Posterior vena cava (tissue), 2 donors: ENCODE results near the gene ZMIZ1. TPM values are rescaled to one million over a fixed set of nuclear protein-coding genes. Genes with fewer than 3 reads are reported as not detected.
"Not testable (repeated sequence)": the region's sequence is repeated elsewhere in the genome, so short reads cannot be mapped to it uniquely, and the experiment has no call there.

Experiments
- DNase-seq: peaks from one replicate; pipeline ENCODE4 v3.0.0-alpha.2; 2020; ENCODE audit warnings: low spot score
- intact Hi-C, 2 donors: fragments of 100-400 bp; cut with DNase I; formaldehyde crosslinking; loops; one replicate each; pipeline versions ENCODE4 v1.14.1 to v1.14.2; 2022 to 2023
- total RNA-seq, 2 donors: library from RNA; stranded (reverse); fragmentation: NEBNext Ultra II Directional; extraction: Animal tissue kit (Norgen Biotek cat#: 25700); gene quantifications; one replicate each; pipeline ENCODE4 v1.2.1, GENCODE V29; 2021
- donor health status: DM: yes; HTN: yes; CAD: no.
- donor health status: DM: yes; HTN: yes; CAD: no.

ZMIZ1 gene
- total RNA-seq, 2 donors from 2014 or later = 61.5 to 62.6 TPM

GRCh38 chr10:79029478-79030390, 39.0 kb upstream of the ZMIZ1 start:
- peak; percentile 52 for DNase-seq
- intact Hi-C loops = no loop called here

DNA sequence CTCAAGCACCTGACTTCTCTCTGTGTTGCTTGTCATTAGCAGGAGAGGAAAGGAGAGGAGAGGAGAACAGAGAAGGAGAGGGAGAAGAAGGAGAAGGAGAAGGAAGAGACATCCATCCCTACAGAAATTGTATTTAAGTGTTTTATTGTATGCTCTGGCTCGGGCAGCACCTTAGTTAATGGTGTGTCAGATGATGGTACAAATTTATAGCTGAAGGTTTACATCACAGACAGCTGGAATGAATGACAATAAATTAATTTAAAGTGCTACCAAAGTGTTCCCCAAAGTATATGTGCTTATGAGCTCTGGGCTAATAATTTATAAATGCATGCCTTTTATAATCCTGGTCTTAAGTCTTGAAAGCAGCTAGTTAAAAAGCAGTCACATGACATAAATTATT, 38.1 kb upstream of the ZMIZ1 start:
- intact Hi-C loops = no loop called here
- DNase-seq = no peak

DNA sequence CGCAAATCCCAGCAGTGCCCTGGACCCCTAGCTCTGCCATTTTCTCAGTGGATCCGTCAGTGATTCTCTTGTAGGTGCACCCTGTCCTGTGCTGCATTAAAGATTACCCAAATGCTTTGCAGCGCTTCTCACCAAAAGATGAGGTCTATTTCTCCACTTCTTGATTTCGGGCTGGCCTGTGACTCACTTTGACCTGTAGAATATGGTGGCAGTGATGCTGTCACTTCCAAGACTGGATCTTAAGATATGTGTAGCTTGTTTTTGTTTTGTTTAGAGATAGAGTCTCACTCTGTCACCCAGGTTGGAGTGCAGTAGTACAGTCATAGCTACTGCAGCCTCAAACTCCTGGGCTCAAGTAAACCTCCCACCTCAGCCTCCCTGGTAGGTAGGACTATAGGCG, 37.0 kb upstream of the ZMIZ1 start:
- DNase-seq = no peak
- intact Hi-C loops = no loop called here

GRCh38 chr10:79034271-79034876, 34.4 kb upstream of the ZMIZ1 start:
- peak; percentile 24 for DNase-seq
- intact Hi-C loops = no loop called here

- DNase-seq = peak; percentile 19
- intact Hi-C loops = not testable (repeated sequence)
These were observed 32.4 kb upstream of the ZMIZ1 start for GRCh38 chr10:79036416-79036815.

DNA sequence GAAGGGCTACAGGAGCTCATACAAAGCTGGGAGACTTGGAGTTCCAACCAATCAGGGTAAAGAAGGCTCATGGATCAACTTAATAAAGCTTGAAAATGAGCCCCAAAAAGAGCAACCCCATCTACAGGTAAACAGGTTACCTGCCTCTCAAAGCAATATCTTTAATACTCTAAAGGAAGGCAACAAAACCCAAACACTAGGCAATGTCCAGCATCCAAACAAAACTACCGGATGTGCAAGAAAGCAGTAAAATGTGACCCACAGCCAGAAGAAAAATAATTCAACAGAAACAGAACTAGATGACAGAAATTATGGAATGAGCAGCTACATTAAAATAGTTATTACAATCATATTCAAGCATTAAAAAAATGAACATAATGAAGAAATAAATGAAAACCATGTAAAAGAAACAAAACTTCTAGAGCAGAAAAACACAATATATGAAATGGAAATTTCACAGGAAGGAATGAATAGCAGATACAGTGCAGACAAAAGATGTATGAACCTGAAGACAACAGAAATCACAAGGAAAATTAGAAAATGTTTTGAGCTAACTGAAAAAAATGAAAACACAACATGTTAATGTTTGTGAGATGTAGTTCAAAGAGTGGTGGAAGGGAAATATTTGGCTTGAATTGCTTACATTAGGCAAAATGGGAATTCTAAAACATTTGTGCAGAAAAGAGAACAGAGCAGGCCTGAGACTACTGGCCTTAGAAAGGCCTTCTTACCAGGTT, 30.5 kb upstream of the ZMIZ1 start:
- intact Hi-C loops = no loop called here
- DNase-seq = no peak

- intact Hi-C loops = no loop called here
- DNase-seq = peak; percentile 24
These were observed 29.9 kb upstream of the ZMIZ1 start for GRCh38 chr10:79038841-79039201.

DNA sequence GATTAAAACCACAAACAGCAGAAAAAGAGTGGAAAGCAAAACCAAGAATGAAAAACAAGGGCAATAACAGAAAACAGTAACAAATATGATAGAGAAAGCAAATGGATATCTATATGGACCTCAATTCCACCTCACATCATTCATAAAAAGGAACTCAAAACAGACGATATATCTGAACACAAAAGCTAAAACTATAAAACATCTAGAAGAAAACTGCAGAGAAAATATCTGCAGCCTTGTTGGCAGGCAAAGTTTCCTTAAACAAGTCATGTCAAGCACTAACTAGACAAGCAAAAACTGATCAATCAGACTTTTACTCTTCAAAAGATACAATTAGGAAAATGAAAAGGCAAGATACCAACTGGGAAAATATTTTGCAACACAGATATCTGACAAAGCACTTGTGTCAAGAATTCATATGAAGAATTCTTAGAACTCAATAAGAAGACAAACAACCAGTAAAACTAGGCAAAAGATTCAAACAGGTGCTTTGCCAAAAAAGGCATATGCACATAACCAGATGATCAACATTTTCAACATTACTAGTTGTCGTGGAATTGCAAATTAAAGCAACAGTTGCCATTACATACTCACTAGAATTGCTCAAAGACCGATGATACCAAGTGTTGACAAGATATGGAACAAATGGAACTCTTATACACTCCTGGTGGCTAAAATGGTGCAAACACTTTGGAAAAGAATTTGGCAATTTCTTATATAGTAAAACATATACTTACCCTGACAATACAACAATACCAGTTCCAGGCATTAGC, 25.9 kb upstream of the ZMIZ1 start:
- intact Hi-C loops = loop anchor here in 1 of 2 donors (10.0 kb wide), 1 partner anchor 168 kb away; no protein-coding TSS in a partner anchor
- no peak for DNase-seq

DNA sequence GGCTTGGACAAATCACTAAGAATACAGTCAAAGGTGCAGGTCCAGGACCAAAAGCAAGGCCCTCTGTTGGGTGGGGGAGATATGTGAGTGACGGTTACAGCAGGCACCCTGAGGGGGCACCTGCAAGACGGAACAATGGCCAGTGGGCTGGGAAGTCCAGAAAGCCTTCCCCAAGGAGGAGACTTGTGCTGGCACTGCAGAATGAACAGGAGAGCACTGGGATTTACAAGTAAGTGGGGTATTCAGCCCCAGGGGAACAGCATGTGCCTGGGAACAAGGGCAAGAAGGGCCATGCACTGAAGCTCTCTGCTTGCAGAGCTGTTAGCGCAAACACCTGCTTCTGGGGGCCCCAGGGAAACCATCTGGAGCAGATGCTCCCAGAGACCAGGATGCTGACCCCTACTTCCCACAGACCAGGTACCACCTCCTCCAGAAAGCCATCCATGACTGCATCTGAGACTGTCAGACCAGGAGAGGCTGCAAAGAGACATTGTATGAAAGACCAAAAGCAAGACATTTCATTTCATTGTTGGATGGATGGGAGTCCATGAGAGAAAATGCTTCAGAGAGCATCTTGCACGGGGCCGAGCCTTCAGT, 24.6 kb upstream of the ZMIZ1 start:
- intact Hi-C loops = loop anchor here in 1 of 2 donors (10.0 kb wide), 1 partner anchor 169 kb away; no protein-coding TSS in a partner anchor
- DNase-seq = peak; percentile 64

DNA sequence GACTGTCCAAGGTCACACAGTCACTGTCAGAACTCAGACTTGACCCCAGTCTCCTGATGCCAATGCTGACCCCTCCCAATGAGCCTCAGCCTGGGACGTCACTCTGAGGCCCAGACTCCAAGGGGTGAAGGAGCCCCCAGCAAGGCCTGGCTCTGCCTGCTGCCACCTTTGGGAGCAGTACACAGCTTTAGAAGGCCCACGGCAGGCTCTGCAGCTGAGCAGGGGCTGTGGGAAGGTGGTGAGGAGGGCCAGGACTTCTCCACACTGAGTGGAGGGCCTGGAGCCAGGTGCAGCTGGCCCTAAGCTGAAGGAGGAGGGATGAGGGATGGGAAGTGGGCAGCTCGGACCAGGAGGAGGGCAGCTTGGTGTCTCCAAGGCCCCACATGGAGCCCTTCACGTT, 23.9 kb upstream of the ZMIZ1 start:
- DNase-seq = peak; percentile 51
- intact Hi-C loops = loop anchor here in 1 of 2 donors (10.0 kb wide), 1 partner anchor 170 kb away; no protein-coding TSS in a partner anchor

DNA sequence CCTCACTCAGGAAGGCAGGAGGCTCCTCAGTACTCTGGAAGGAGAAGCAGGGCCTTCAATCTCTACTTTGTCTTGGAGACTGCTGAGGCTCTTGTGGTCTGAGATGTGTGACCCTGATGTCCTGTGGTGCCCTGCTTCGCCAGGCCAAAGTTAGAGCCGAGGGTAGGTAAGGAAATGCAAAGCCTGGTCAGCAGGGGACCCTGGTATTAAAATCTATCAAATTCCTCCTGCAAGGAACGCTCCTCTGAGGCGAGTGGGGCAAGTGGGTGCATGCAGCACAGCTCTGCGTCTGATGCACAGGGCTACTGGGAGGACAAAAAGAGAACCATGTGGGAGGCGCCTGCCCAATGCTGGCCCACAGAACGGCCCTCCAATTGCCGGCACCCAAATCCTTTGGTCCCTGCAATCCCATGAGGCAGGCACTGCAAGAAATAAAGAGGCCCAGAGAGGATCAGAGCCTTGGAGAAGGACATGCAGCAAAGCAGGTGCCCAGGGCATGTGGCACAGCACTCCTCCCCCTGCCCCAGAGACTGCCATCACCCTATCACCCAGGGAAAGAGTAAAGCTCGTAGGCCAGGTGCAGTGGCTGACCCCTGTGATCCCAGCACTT, 23.1 kb upstream of the ZMIZ1 start:
- intact Hi-C loops = loop anchor here in 1 of 2 donors (10.0 kb wide), 1 partner anchor 171 kb away; no protein-coding TSS in a partner anchor
- DNase-seq = peak; percentile 22

- DNase-seq = no peak
- intact Hi-C loops = loop anchor here in 1 of 2 donors (10.0 kb wide), 1 partner anchor 172 kb away; no protein-coding TSS in a partner anchor
These were observed 22.4 kb upstream of the ZMIZ1 start for GRCh38 chr10:79046326-79046725.

- intact Hi-C loops = loop anchor here in 1 of 2 donors (10.0 kb wide), 1 partner anchor 172 kb away; no protein-coding TSS in a partner anchor
- peak; percentile 55 for DNase-seq
These were observed 21.8 kb upstream of the ZMIZ1 start for GRCh38 chr10:79046741-79047583.

DNA sequence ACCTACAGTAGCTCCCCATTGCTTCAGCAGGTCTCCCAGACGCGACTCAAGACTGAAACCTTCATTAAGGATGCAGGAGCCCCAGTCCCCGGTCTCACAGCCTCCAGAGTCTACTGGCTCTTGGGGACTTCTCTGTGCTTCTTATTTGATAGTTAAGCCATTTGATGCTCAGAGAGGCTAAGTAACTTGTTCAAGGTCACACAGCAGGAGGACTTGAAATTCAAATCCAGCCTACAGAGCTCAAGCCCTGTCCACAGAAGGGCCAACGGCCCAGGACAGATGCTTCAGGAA, 21.2 kb upstream of the ZMIZ1 start:
- intact Hi-C loops = loop anchor here in 1 of 2 donors (10.0 kb wide), 1 partner anchor 173 kb away; no protein-coding TSS in a partner anchor
- DNase-seq = no peak

- intact Hi-C loops = loop anchor here in 1 of 2 donors (10.0 kb wide), 1 partner anchor 173 kb away; no protein-coding TSS in a partner anchor
These were observed 20.7 kb upstream of the ZMIZ1 start for GRCh38 chr10:79047875-79048638.

More at GRCh38 chr10:79047875-79048638, 20.7 kb upstream of the ZMIZ1 start:
- DNase-seq = peak; percentile 81
